HG02588 (cell line): ENCODE measurements around the gene ZNF644.
A peak's percentile ranks its signal among the peaks of the same experiment; 100 is the strongest.

Experiments
- ATAC-seq: cut with Tn5 transposase; IDR thresholded peaks from one replicate; pipeline ENCODE4 v1.9.1; 2021; ENCODE audit warnings: mild to moderate bottlenecking, moderate library complexity; ENCODE audit not compliant: unreplicated experiment

Gene ZNF644

DNA sequence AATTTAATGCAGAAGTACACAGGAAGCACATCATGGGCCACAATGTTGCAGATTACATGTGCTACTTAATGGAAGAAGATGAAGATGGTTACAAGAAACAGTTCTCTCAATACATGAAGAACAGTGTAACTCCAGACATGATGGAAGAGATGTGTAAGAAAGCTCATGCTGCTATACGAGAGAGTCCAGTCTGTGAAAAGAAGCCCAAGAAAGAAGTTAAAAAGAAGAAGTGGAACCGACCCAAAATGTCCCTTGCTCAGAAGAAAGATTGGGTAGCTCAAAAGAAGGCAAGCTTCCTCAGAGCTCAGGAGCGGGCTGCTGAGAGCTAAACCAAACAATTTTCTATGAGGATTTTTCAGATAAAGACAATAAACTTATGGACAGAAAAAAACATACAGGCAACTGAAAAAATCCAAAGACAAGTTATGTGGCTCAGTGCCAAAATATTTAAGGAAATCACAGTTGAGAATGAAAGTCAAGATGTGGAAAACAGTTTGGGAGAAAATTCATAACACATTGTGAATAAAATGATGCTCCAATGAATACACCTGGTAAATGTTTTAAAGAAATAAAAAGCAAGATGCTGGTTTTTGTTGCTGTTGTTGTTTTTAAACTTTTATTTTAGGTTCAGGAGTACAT lies 2.8 kb upstream of the ZNF644 start:
- ATAC-seq = no peak

DNA sequence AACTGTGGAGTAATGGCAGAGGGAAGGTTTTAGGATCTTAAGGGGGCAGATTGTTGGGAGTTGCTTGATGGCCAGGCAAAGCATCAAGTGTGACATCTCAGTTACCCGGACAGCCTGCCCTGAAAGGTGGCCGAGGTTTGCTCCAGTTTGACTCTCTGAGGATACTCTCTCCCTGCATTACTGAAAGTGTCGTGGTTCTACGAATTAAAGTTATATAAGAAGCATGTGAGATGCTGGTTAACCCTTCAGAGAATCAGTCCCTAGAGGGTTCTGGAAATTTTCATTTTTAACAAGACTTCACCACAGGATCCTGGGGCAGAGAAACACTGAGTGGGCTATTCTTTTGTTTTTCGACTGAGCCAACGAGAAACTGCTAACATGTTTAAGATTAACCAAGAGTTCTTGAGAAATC lies 689 bp upstream of the ZNF644 start:
- no peak for ATAC-seq

DNA sequence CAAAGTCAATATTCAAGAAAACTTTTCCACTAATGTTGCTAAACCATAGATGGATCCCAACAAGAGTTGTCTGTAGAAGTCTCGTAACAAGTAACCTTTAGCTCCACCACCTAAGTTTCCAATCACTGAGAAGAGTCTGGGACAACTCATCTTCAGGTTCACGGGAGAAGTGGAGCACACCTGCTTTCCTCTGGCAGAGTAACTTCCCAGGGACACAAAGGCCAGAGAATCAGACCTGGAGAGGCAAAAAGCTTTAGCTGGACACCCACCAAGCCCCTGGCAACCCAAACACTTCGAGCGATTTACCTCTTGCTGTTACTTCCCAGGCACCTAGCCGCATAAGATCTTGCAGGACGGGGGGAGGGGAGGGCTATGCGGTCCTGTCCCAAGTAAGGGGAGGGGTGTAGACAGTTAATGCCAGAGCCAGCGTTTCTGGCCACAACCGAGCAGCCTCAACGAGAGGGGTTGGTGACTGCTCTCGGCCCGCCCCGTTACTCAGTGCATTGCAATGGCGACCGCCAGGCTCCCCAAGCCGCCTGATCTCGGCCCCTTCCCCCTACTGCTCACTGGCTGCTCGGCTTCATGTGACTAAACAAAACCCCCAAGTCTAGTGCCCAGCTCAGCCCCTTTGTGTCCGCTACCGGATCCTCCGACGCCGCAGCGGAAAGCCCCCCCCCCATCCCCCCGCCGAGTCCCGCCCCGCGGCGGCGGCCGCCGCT lies 709 bp downstream of the ZNF644 start:
- ATAC-seq = peak; percentile 41

DNA sequence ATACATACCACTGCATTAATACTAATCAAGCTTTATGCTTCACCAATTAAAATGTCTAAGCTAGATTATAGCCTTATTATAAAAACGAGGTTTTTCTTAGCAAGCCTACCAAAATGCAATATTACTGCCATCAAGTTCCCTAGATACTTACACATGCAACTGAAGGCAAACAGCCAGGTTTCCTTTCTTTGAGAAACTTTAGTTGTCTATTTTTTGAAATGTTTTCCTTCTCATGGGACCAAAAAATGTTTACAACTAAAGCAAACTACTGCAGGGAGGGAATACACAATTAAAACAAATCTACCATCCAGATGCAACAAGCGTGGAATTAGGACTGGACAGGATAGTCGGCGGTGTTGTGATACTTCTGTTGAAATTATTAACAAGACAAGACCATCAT lies 1.3 kb downstream of the ZNF644 start:
- no peak for ATAC-seq

DNA sequence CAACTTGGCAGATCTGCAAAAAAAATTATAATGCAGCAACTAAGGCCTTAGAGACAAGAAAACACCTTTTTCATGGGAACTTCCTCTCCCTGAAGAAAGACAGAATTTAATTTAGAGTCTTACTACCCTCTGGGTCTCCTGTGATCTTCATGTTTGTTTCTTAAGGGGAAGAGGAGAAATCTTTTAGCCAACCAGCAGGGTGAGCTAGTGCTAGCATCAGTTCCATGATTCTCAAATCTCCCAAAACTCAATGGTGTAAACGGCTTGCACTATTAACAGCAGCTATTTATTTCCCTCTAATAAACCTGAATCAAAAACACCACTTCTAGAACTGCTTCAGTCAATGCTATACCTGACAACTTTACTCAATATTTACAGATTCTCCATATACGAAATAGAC lies 3.8 kb downstream of the ZNF644 start:
- ATAC-seq = no peak

DNA sequence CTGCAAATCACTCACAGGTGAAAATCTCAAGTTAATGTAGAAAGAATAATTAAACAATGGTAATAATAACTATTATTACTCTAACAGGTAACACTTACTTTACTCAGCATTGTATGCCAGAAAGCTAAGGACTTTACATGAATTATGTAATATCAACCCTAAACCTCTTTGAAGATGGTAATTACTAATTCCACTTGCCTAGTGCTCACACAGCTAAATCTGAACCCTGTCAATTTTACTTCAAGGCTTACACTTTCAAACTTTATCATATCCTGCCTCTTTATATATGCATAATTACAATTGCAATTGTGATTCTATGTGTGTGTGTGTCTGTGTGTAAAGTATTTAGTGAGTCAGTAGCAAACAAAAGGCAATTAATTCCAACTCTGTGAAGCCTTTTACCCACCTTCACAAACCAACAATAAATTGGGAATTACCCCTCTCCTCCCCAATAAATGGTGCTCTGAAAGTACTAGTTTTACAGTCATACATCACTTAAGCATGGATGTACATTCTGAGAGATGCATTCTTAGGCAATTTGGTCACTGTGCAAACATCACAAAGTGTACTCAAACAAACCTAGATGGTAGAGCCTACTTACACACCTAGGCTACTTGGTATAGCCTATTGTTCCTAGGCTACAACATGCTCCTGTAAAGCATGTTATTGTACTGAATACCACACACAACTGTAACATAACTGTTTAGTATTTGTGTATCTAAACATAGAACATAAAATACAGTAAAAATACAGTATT lies 5.9 kb downstream of the ZNF644 start:
- no peak for ATAC-seq

DNA sequence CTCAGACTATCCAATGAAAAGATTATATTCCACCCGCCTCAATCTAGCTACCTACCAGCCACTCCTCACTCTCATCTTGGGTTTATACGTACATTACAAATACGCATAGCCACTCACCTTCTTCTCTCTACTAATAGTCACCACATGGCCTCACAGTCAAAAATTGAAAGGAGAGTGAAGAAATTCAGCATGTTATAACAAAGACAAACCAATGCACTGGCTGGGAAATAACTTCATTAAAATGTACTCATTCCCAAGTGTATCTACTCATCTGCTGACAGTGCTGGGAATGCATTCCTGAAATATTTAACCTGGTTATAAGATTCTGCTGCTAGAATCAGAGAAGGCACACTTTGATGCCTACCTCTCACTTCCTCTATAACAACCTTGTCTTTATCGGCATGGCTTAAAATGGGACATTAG lies 6.5 kb downstream of the ZNF644 start:
- no peak for ATAC-seq

DNA sequence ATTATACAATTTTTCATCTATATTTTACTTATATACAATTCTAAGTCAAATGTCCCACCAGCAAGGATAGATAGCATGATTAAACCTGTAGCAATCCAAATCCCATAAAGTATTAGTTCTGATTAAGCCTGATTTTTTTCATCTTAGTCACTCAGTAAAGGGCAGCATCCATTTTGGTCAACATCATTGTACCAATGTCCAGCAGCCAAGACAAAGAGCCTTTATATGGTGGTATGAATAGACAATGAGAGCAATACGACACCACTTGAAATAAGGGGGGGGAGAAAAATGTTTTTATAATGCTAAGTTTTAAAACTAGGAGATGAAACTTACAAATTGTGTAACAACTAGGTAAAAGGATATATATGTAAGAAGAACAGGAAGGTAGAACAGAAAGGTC lies 7.4 kb downstream of the ZNF644 start:
- ATAC-seq = no peak

DNA sequence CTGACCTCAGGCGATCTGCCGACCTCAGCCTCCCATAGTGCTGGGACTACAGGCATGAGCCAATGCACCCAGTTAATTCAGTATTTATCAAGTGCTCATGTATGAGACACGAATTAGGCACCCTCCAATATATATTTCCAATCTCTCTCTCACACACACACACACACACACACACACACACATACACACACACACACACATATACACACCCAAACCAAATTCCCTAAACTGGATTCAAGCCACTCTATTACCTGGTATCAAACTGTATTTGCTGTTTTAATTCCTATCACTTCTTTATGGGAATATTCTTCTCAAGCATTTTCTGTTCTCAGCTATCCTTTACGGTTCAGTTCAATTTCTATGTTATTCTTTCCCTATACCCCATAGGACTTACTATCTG lies 8.5 kb downstream of the ZNF644 start:
- no peak for ATAC-seq

DNA sequence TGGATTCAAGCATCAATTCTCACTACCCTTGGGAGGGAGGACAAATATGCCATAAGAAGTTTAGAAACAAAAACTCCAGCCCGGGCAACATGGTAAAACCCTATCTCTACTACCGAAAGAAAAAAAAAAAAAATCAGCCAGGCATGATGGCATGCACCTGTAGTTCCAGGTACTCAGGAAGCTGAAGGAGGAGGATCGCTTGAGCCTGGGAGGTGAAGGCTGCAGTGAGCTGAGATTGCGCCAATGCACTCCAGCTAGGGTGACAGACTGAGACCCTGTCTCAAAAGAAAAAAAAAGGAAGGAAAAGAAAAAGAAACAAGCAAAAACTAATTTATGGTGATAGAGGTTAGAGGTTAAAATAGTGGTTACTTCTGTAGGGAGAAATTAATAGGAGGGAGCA lies 9.6 kb downstream of the ZNF644 start:
- no peak for ATAC-seq

DNA sequence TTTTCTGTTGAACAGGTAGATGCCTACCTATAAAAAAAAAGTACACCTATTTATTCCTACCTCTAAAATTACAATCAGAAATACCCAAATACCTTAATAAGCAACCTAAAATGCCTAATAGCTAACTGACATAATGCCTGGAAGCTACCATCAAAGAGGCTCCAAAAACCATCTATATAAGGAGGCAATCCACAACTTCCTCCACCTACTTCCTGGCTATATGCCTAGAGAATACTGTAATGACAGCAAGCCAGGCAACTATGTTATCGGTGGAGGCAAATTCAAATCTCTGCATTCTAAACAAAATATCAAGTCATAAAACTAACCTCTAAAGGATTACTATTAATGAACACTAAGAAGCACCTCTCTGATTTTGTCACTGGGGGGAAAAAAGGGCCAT lies 10.1 kb downstream of the ZNF644 start:
- no peak for ATAC-seq

DNA sequence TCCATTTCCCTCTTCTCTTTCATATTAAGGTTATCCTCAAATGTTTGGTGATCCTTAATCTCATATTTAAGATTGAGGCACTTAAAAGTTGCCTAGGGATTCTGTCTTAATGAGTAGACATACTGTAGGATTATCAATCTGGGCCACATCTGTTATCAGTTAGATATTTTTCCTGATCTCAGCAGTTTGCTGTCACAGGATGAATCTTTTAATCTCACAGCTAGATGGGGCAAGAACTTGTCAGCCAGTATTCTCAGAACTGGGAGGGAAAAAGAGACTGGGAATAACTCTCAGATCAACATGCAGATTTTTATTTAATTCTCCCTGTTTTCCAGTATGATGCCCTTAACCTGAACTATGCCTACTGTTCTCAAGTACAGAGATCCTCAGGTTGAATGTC lies 14.0 kb downstream of the ZNF644 start:
- ATAC-seq = no peak

DNA sequence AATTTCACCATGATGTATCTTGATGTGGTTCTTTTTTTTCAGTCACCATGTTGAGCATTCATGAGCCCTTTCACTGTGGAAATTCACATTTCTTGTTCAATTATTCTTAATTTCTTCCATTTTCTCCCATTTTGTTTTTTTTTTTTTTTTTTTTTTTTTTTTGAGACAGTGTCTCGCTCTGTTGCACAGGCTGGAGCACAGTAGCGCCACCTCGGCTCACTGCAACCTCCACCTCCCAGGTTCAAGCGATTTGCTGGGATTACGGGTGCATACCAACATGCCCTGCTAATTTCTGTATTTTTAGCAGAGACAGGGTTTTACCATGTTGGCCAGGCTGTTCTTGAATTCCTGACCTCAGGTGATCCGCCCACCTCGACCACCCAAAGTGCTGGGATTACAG lies 14.7 kb downstream of the ZNF644 start:
- ATAC-seq = no peak

DNA sequence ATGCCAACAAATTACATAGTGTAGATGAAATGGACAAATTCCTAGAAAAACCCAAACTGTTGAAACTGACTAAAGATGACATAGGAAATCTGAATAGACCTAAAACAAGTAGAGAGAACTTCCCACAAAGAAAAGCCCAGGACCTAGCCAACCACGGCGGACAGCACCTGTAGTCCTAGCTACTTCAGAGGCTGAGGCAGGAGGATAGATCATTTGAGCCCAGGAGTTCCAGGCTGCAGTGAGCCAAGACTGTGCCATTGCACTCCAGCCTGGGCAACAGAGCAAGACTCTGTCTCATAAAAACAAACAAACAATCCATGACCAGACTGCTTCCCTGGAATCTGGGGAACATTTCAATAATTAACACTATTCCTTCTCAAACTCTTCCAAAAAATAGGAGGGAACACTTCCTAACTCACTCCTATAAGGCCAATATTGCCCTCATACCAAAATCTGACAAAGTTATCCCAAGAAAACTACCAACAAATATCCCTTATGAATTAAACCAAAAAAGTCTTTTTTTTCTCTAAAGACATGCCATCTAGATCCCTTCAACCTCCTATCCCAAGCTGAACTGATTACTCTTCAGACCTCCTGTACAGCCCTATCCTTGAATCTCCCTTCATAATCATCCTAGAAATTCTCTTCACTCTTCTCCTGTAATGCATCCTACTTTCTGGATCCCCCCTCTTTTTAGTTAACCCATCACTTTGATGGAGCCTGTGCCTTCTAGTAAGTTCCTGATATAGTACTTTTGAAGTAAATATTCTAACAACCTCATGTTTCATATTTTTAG lies 15.5 kb downstream of the ZNF644 start:
- ATAC-seq = no peak

DNA sequence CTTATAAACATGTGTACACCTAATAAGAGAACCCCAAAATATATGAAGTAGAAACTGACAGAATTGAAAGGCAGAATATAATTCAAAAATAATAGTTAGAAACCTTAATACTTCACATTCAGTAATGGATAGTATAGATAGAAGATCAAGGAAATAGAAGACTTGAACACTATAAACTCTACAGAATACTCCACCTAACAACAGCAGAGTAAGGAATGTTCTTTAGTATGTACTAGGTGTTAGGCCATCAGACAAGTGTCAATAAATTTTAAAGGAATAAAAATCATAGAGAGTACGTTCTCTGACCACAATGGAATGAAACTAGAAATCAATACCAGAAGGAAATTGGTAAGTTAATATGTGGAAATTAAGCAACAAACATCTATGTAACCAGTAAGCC lies 16.6 kb downstream of the ZNF644 start:
- ATAC-seq = no peak

DNA sequence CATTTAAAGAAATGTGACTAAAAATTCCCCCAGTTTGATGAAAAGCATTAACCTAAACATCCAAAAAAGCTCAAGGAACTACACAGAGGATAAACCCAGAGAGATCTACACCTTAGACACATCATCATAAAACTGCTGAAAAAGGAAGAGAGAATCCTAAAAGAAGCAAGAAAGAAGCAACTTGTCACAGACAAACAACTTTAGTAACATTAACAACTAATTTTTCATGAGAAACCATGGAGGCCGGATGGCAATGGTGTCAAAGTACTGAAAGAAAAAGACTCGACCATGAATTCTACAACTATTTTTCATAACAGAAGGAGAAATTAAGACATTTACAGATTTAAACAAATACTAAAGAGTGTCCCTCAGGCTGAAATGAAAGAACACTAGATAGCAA lies 17.7 kb downstream of the ZNF644 start:
- no peak for ATAC-seq

DNA sequence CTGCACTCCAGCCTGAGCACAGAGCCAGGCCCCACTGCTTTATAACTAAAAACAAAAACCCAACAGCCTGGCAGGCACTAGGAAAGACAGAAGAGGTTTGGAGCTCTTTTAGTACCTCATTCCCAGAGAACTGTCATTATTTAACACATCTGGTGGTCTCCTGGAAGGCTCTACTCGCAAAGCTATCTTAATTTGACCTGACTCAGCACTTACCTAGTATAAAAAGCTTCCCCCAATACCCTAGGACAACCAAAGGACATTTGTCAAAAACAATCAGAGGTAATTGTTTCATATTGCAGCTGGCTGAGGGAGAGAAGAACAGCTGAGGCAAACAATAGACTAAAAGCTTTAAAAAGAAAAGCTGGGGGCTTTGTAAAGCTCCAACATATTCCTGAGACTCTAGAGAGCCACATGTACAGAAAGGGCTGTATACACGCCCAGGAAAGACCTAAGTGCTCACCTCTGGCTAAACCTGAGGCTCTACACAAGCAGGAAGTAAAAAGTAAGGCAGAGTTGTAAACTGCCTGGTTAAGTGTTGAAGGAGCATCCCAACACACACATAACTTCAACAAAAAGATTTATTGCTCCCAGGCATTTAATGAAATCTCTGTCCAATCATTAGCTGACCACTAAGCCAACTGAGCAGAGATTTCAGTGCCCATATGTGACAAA lies 25.0 kb downstream of the ZNF644 start:
- ATAC-seq = no peak

DNA sequence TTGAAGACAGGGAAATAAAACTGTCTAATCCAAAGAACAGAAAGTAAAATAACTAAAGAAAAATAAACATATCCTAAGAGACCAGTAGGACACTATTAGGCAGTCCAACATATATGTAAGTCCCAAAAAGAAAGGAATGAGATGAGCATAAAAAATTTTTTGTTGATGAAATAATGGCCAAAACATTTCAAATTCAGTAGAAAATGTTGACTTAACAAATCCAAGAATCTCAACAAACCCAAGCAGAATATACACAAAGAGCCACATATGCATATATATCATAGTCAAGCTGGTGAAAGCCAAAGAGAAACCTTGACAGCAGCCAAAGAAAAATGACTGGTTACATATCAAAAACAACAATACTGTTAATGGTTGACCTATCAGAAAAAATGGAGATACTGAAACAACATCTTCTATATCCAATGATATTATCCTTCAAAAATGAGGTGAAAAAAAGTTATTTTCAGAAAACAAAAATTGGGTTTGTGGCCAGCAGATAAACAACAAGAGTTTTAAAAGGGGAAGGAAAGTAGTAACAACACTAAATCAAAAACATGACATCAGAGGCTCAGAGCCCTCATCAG lies 26.4 kb downstream of the ZNF644 start:
- ATAC-seq = no peak

DNA sequence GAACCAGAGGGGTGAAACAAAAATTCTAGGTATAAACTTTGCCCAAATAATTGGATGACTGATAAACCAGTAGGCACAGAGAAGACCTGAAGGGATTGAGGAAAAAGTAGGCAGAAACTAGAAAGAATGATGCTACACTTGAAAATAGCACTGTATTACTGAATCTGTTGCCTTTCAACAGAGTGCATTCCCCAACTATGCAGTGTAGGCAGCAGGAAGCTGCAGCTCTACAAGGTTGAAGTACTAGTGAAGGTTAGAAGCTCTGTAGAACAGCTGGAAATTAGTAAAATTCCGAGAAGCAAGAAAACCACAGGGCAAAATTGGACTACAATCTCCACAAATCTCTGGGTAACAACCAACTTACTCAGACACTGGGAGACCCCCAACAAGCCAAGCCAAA lies 27.4 kb downstream of the ZNF644 start:
- ATAC-seq = no peak

DNA sequence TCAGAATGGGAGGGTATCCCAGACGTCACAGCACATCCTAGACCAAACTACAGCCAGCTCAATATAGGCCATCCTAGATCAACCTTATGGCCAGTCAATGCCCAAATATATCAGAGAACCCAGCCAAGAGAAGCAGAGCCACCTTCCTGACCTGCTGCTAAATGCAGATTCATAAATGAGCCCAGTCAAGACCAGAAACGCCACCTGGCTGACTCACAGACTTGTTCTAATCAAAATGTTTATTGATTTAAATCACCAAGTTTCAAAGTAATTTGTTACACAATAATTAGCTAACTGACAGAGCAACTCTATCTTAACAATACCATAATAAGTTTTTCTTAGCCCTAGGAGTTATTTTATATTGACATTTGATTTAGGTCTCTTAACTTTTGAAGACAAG lies 28.6 kb downstream of the ZNF644 start:
- ATAC-seq = no peak
